CD14-positive monocyte (primary cell): Measurements from ENCODE around the gene NHERF2. TPM values are rescaled to one million over a fixed set of nuclear protein-coding genes. Genes with fewer than 3 reads are reported as not detected.

Experiments
- DNase-seq, 3 donors: peaks; one replicate each; pipeline ENCODE4 v3.0.0-alpha.2; 2011 to 2022
- H2AFZ ChIP-seq: 2 replicates; pipeline ENCODE4 v1.6.0; 2012; ENCODE audit warnings: mild to moderate bottlenecking, low read depth, low read length, inconsistent platforms; ENCODE audit not compliant: insufficient read depth, poor library complexity, severe bottlenecking
- H3K27ac ChIP-seq, 2 donors: 1 replicate in 1 of 2; 2 replicates in 1 of 2; pipeline ENCODE4 v1.5.1; 2012 to 2013; ENCODE audit warnings: low read length in 2 of 2, control low read depth in 1 of 2, inconsistent platforms in 1 of 2, low read depth in 1 of 2, mild to moderate bottlenecking in 1 of 2
- H3K27me3 ChIP-seq, 2 donors: one replicate each; pipeline versions ENCODE4 v1.6.0 to v1.6.1; 2011 to 2013; ENCODE audit warnings: low read length in 2 of 2; ENCODE audit not compliant: control insufficient read depth in 2 of 2, insufficient read depth in 2 of 2
- H3K36me3 ChIP-seq, 2 donors: replicated peaks in 1 of 2; 1 replicate in 1 of 2; 2 replicates in 1 of 2; pipeline versions ENCODE4 v1.5.1 to v1.6.1; 2012 to 2013; ENCODE audit warnings: low read length in 2 of 2, control low read depth in 1 of 2, inconsistent platforms in 1 of 2, mild to moderate bottlenecking in 1 of 2; ENCODE audit not compliant: insufficient read depth in 2 of 2, control insufficient read depth in 1 of 2
- H3K4me1 ChIP-seq, 2 donors: 1 replicate in 1 of 2; 2 replicates in 1 of 2; pipeline versions ENCODE4 v1.5.1 to v1.6.1; 2012 to 2013; ENCODE audit warnings: low read length in 2 of 2, control low read depth in 1 of 2, inconsistent platforms in 1 of 2, mild to moderate bottlenecking in 1 of 2, moderate library complexity in 1 of 2; ENCODE audit not compliant: insufficient read depth in 2 of 2, control insufficient read depth in 1 of 2
- H3K4me2 ChIP-seq: replicated peaks from 2 replicates; pipeline ENCODE3; 2012; ENCODE audit warnings: low read length, moderate library complexity, mild to moderate bottlenecking; ENCODE audit not compliant: poor library complexity, severe bottlenecking; ENCODE audit errors: extremely low read depth
- H3K4me3 ChIP-seq, 3 experiments: fragments of 200-600 bp in 1 of 3; sonication (generic) in 1 of 3; replicated peaks in 1 of 3; 1 replicate in 2 of 3; 2 replicates in 1 of 3; pipeline ENCODE4 v1.5.1; 2011 to 2013; ENCODE audit warnings: low read length in 3 of 3, mild to moderate bottlenecking in 3 of 3, control low read depth in 2 of 3, low read depth in 2 of 3, inconsistent platforms in 1 of 3, moderate library complexity in 1 of 3
- H3K79me2 ChIP-seq: 2 replicates; pipeline ENCODE4 v1.6.0; 2012; ENCODE audit warnings: mild to moderate bottlenecking, control low read depth, inconsistent platforms, low read length, moderate library complexity; ENCODE audit not compliant: insufficient read depth
- H3K9ac ChIP-seq: 2 replicates; pipeline ENCODE4 v1.6.0; 2017; ENCODE audit warnings: low read length, mild to moderate bottlenecking; ENCODE audit not compliant: insufficient read depth, poor library complexity, severe bottlenecking
- H3K9me3 ChIP-seq, 2 donors: replicated peaks in 1 of 2; 1 replicate in 1 of 2; 2 replicates in 1 of 2; pipeline versions ENCODE4 v1.5.1 to v1.6.1; 2012 to 2013; ENCODE audit warnings: low read length in 2 of 2, control low read depth in 1 of 2; ENCODE audit not compliant: control insufficient read depth in 1 of 2, insufficient read depth in 1 of 2
- H4K20me1 ChIP-seq: 2 replicates; pipeline ENCODE4 v1.6.0; 2012; ENCODE audit warnings: mild to moderate bottlenecking, low read length, control low read depth, moderate library complexity; ENCODE audit not compliant: insufficient read depth
- H3K27ac Mint-ChIP-seq, 7 donors: one replicate each; pipeline ENCODE4 v1.8.0; 2020; ENCODE audit warnings: mild to moderate bottlenecking in 7 of 7, mixed read lengths in 7 of 7, moderate library complexity in 6 of 7, inconsistent platforms in 2 of 7
- H3K27me3 Mint-ChIP-seq, 3 donors: one replicate each; pipeline ENCODE4 v1.8.0; 2021 to 2022; ENCODE audit warnings: low read depth in 3 of 3, mild to moderate bottlenecking in 3 of 3, mixed read lengths in 3 of 3, moderate library complexity in 3 of 3, inconsistent platforms in 1 of 3
- H3K36me3 Mint-ChIP-seq, 2 donors: one replicate each; pipeline ENCODE4 v1.8.0; 2020; ENCODE audit warnings: mixed read lengths in 2 of 2, inconsistent platforms in 1 of 2, mild to moderate bottlenecking in 1 of 2
- H3K4me1 Mint-ChIP-seq: one replicate; pipeline ENCODE4 v1.8.0; 2020; ENCODE audit warnings: mild to moderate bottlenecking, mixed read lengths
- H3K4me3 Mint-ChIP-seq, 2 donors: one replicate each; pipeline ENCODE4 v1.8.0; 2020; ENCODE audit warnings: mild to moderate bottlenecking in 2 of 2, mixed read lengths in 2 of 2, moderate library complexity in 1 of 2
- H3K9me3 Mint-ChIP-seq, 7 donors: one replicate each; pipeline ENCODE4 v1.8.0; 2020 to 2022; ENCODE audit warnings: mixed read lengths in 7 of 7, mild to moderate bottlenecking in 6 of 7, moderate library complexity in 6 of 7, inconsistent platforms in 2 of 7
- CTCF ChIP-seq: fragments of 200-600 bp; IDR thresholded peaks from one replicate; pipeline ENCODE4 v1.8.0; 2022; ENCODE audit warnings: antibody characterized with exemption, mild to moderate bottlenecking
- WGBS: methylation state at CpG from one replicate; pipeline ENCODE4 v1.1.5; 2013; ENCODE audit warnings: missing lambda C conversion rate; ENCODE audit not compliant: insufficient coverage; 5-methylcytosine and 5-hydroxymethylcytosine counted together
- intact Hi-C, 2 donors: fragments of 100-400 bp; cut with micrococcal nuclease; formaldehyde crosslinking; loops; one replicate each; pipeline versions ENCODE4 v1.15.0 to v1.15.1; 2023
- polyA plus RNA-seq, 3 donors: library from polyadenylated mRNA; depleted of rRNA in 1 of 3; unstranded in 2 of 3; stranded (reverse) in 1 of 3; fragments of 300-500 nt in 2 of 3; fragments of >200 nt in 1 of 3; fragmentation: Illumina TruSeq in 2 of 3; gene quantifications; 1 replicate in 2 of 3; 2 replicates in 1 of 3; pipeline ENCODE4 v1.2.3, GENCODE V29; 2012 to 2021

Gene NHERF2
- polyA plus RNA-seq, 3 donors = 0.66 to 8.2 (median 0.78) TPM

GRCh38 chr16:2048116-2048543, 21.4 kb downstream of the NHERF2 start:
- no peaks in the 10 kb centered on the region for H3K27me3 ChIP-seq
- Mint-ChIP-seq H3K4me3 (peak overlapping the region; percentile 90 to 93), H3K4me1 (peaks cover 26% of the 10 kb centered on the region), H3K27ac (peak overlapping the region; percentile 38 to 92 (median 82)), H3K36me3 (peaks cover 31 to 35% of the 10 kb centered on the region in 2 donors), H3K9me3 (no peaks in the 10 kb centered on the region), H3K27me3 (peaks cover 0 to 2% (median 0%) of the 10 kb centered on the region in 3 donors)
- H3K9me3 ChIP-seq = no peaks in the 10 kb centered on the region
- WGBS = 1% methylated on average over 30 of the region's 30 CpGs
- peaks cover 15% of the 10 kb centered on the region for H3K79me2 ChIP-seq
- DNase-seq = no peak
- peak overlapping the region; percentile 81 for H3K9ac ChIP-seq
- no peak for TF ChIP-seq CTCF
- H3K4me2 ChIP-seq = peak overlapping the region; percentile 92
- intact Hi-C loops = loop anchor here (5.0 kb wide), 4 partner anchors 41 to 266 kb away; partner anchors contain the start of genes E4F1 (in 1 of the 2), NUBP2 (in 1 of the 2), SPSB3 (in 1 of the 2) and TRAF7 (in 1 of the 2)
- H3K4me1 ChIP-seq = peaks cover 26 to 37% of the 10 kb centered on the region in 2 donors
- H3K4me3 ChIP-seq = peak overlapping the region; percentile 66 to 96 (median 82)
- H3K27ac ChIP-seq = peak overlapping the region in 1 of 2 donors; percentile 77
- peak overlapping the region; percentile 99 for H2AFZ ChIP-seq
- no peaks in the 10 kb centered on the region for H4K20me1 ChIP-seq
- H3K36me3 ChIP-seq = peaks cover 16 to 33% of the 10 kb centered on the region in 2 donors

- Mint-ChIP-seq H3K4me3 (no peak overlapping the region), H3K9me3 (no peaks in the 10 kb centered on the region), H3K27ac (no peak overlapping the region), H3K4me1 (peaks cover 9% of the 10 kb centered on the region), H3K36me3 (peaks cover 64 to 78% of the 10 kb centered on the region in 2 donors), H3K27me3 (peaks cover 0 to 2% (median 0%) of the 10 kb centered on the region in 3 donors)
- Histone ChIP-seq H3K9ac (no peak overlapping the region), H3K36me3 (peaks cover 48 to 79% of the 10 kb centered on the region in 2 donors), H3K4me2 (no peak overlapping the region), H3K9me3 (no peaks in the 10 kb centered on the region), H3K79me2 (peaks cover 10% of the 10 kb centered on the region), H4K20me1 (no peaks in the 10 kb centered on the region), H2AFZ (no peak overlapping the region), H3K27ac (no peak overlapping the region), H3K4me3 (no peak overlapping the region), H3K4me1 (peaks cover 7 to 9% of the 10 kb centered on the region in 2 donors), H3K27me3 (no peaks in the 10 kb centered on the region)
- intact Hi-C loops = no loop called here
- no peak for TF ChIP-seq CTCF
- DNase-seq = no peak
- WGBS = 97% methylated on average over 19 of the region's 21 CpGs
Observed at GRCh38 chr16:2053211-2053610, 26.5 kb downstream of the NHERF2 start.
